Hypothalamus (tissue), 51 donors: Measurements from ENCODE around the gene STK39.

Experiments
- DNase-seq, 51 donors: peaks; one replicate each; lab custom pipeline; 2025; lab: John Stamatoyannopoulos, UW

The STK39 gene

GRCh38 chr2:167943368-167943767 is 304.0 kb downstream of the STK39 start:
- DNase-seq: no peak

GRCh38 chr2:167942366-167943081 is 304.9 kb downstream of the STK39 start:
- no peak for DNase-seq

GRCh38 chr2:167941604-167942003 is 305.8 kb downstream of the STK39 start:
- DNase-seq: no peak

- no peak for DNase-seq
Measured at GRCh38 chr2:167940734-167941507, 306.5 kb downstream of the STK39 start.

GRCh38 chr2:167940346-167940725 is 307.1 kb downstream of the STK39 start:
- DNase-seq: no peak

GRCh38 chr2:167939514-167940345 is 307.7 kb downstream of the STK39 start:
- DNase-seq: no peak

GRCh38 chr2:167937403-167937802 is 310.0 kb downstream of the STK39 start:
- no peak for DNase-seq

- no peak for DNase-seq
Measured at GRCh38 chr2:167935803-167936110, 311.6 kb downstream of the STK39 start.

- no peak for DNase-seq
Measured at GRCh38 chr2:167933097-167933814, 314.1 kb downstream of the STK39 start.

- DNase-seq: no peak
Measured at GRCh38 chr2:167932123-167932693, 315.2 kb downstream of the STK39 start.

GRCh38 chr2:167929484-167929883 is 317.9 kb downstream of the STK39 start:
- DNase-seq: no peak

- no peak for DNase-seq
Measured at GRCh38 chr2:167928434-167928833, 319.0 kb downstream of the STK39 start.

GRCh38 chr2:167925758-167926157 is 321.6 kb downstream of the STK39 start:
- no peak for DNase-seq

GRCh38 chr2:167924556-167924955 is 322.8 kb downstream of the STK39 start:
- no peak for DNase-seq

GRCh38 chr2:167916756-167917155 is 330.6 kb downstream of the STK39 start:
- DNase-seq: no peak

GRCh38 chr2:167914969-167915368 is 332.4 kb downstream of the STK39 start:
- no peak for DNase-seq

- DNase-seq: no peak
Measured at GRCh38 chr2:167908786-167909185, 338.6 kb downstream of the STK39 start.

- DNase-seq: no peak
Measured at GRCh38 chr2:167905668-167906067, 341.7 kb downstream of the STK39 start.
